Stimulated activated naive CD8-positive, alpha-beta T cell treated with anti-CD3 and anti-CD28 coated beads, Interleukin-15, Interleukin-2, amounts not matched to agents 100 ng/mL and 50 ng/mL, for 24 hours (primary cell): Measurements from ENCODE around the gene IQCF6.
"Not testable (repeated sequence)": the region's sequence is repeated elsewhere in the genome, so short reads cannot be mapped to it uniquely, and the experiment has no call there.

Experiments used
- H3K27ac Mint-ChIP-seq: one replicate; pipeline ENCODE4 v1.8.0; 2021; ENCODE audit warnings: mild to moderate bottlenecking, mixed read lengths
- H3K27me3 Mint-ChIP-seq: one replicate; pipeline ENCODE4 v1.8.0; 2021; ENCODE audit warnings: mixed read lengths
- H3K36me3 Mint-ChIP-seq: one replicate; pipeline ENCODE4 v1.8.0; 2021; ENCODE audit warnings: low read depth, mixed read lengths
- H3K4me1 Mint-ChIP-seq: one replicate; pipeline ENCODE4 v1.8.0; 2021; ENCODE audit warnings: low read depth, mixed read lengths
- H3K4me3 Mint-ChIP-seq: one replicate; pipeline ENCODE4 v1.8.0; 2021; ENCODE audit warnings: mild to moderate bottlenecking, mixed read lengths
- H3K9me3 Mint-ChIP-seq: one replicate; pipeline ENCODE4 v1.8.0; 2021; ENCODE audit warnings: mixed read lengths

Gene IQCF6

GRCh38 chr3:51742320-51742719 is 36.7 kb downstream of the IQCF6 start:
- H3K9me3 Mint-ChIP-seq, H3K27ac Mint-ChIP-seq, H3K36me3 Mint-ChIP-seq: not testable (repeated sequence)
- peak overlapping the region; percentile 65 for H3K4me3 Mint-ChIP-seq
- H3K27me3 Mint-ChIP-seq, result peaks cover 16% of the 10 kb centered on the region
- H3K4me1 Mint-ChIP-seq, result peaks cover 47% of the 10 kb centered on the region

DNA sequence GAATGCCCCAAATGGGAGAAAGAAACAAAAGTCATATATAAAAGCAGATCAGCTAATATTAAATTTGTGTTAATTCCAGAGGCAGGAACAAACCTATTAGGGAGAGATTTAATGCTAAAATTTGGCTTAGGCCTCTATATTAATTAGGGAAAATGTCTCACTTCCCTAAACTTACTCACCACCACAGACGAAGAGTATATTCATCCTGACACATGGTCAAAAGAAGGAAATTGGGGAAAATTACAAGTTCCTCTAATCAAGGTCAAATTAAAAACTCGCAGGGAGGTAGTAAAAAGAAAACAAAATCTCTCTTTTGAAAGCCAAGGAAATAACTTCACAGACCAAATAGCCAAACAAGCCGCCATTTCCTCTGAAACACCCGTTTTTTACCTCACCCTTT is 39.9 kb downstream of the IQCF6 start:
- Mint-ChIP-seq H3K9me3 (no peaks in the 10 kb centered on the region), H3K27ac (peak overlapping the region; percentile 21), H3K36me3 (no peaks in the 10 kb centered on the region), H3K4me3 (no peak overlapping the region), H3K4me1 (peaks cover 41% of the 10 kb centered on the region), H3K27me3 (peaks cover 16% of the 10 kb centered on the region)

DNA sequence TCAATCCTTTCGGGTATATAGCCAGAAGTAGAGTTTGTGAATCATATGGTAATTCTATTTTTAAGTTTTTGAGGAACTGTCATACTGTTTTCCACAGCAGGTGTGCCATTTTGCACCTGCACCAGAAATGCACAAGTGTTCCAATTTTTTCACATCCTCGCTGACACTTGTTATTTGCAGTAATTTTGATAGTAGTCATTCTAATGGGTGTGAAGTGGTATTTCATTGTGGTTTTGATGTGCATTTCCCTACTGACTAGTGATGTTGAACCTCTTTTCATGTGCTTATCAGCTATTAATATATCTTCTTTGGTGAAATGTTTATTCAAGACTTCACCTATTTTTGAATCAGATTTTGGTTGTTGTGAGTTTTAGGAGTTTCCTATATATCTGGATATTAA is 43.1 kb downstream of the IQCF6 start:
- peaks cover 48% of the 10 kb centered on the region for H3K4me1 Mint-ChIP-seq
- H3K27me3 Mint-ChIP-seq, result peaks cover 16% of the 10 kb centered on the region
- H3K27ac Mint-ChIP-seq, result peak overlapping the region; percentile 19

GRCh38 chr3:51735039-51735438 is 44.0 kb downstream of the IQCF6 start:
- Mint-ChIP-seq H3K36me3 (no peaks in the 10 kb centered on the region), H3K4me3 (peak overlapping the region; percentile 69), H3K27ac (peak overlapping the region; percentile 90), H3K4me1 (peaks cover 56% of the 10 kb centered on the region), H3K27me3 (peaks cover 16% of the 10 kb centered on the region), H3K9me3 (no peaks in the 10 kb centered on the region)

More for the DNA sequence above, 43.1 kb downstream of the IQCF6 start:
- Mint-ChIP-seq H3K9me3 (no peaks in the 10 kb centered on the region), H3K36me3 (no peaks in the 10 kb centered on the region), H3K4me3 (no peak overlapping the region)

DNA sequence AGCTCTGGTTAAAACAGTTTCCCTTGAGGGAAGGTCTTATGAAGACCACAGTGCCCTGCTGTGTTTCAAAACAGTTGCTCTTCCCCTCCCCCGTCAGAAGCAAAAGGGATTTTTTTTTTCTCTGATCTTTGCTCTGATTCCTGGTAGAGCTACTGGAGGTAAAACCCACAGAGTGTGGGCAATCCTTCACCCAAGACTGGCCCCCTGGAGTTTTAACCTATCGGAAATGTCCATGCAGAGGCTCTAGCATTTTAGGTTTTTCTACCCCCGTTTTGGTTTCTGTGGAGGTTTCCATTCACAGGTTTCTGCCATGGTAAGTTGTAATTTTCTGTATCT is 44.5 kb downstream of the IQCF6 start:
- Mint-ChIP-seq H3K4me1 (peaks cover 61% of the 10 kb centered on the region), H3K27me3 (peaks cover 16% of the 10 kb centered on the region), H3K9me3 (no peaks in the 10 kb centered on the region), H3K27ac (peak overlapping the region; percentile 90), H3K36me3 (no peaks in the 10 kb centered on the region), H3K4me3 (peak overlapping the region; percentile 69)

GRCh38 chr3:51733859-51734571 is 45.0 kb downstream of the IQCF6 start:
- Mint-ChIP-seq H3K4me1 (peaks cover 62% of the 10 kb centered on the region), H3K27ac (peak overlapping the region; percentile 90), H3K9me3 (no peaks in the 10 kb centered on the region), H3K4me3 (peak overlapping the region; percentile 69), H3K27me3 (peaks cover 12% of the 10 kb centered on the region), H3K36me3 (no peaks in the 10 kb centered on the region)

GRCh38 chr3:51729042-51729633 is 49.9 kb downstream of the IQCF6 start:
- Mint-ChIP-seq H3K4me1 (peaks cover 64% of the 10 kb centered on the region), H3K9me3 (peaks cover 8% of the 10 kb centered on the region), H3K27me3 (no peaks in the 10 kb centered on the region), H3K4me3 (peak overlapping the region; percentile 72), H3K36me3 (no peaks in the 10 kb centered on the region), H3K27ac (peak overlapping the region; percentile 91)
